Ammon's horn (tissue), 1 donor: ENCODE data around the gene ZNF576.
"Not testable (repeated sequence)": the region's sequence is repeated elsewhere in the genome, so short reads cannot be mapped to it uniquely, and the experiment has no call there.

Experiments used
- DNase-seq: peaks from one replicate; pipeline ENCODE4 v3.0.0-alpha.2; 2016; ENCODE audit warnings: low spot score

ZNF576 gene

DNA sequence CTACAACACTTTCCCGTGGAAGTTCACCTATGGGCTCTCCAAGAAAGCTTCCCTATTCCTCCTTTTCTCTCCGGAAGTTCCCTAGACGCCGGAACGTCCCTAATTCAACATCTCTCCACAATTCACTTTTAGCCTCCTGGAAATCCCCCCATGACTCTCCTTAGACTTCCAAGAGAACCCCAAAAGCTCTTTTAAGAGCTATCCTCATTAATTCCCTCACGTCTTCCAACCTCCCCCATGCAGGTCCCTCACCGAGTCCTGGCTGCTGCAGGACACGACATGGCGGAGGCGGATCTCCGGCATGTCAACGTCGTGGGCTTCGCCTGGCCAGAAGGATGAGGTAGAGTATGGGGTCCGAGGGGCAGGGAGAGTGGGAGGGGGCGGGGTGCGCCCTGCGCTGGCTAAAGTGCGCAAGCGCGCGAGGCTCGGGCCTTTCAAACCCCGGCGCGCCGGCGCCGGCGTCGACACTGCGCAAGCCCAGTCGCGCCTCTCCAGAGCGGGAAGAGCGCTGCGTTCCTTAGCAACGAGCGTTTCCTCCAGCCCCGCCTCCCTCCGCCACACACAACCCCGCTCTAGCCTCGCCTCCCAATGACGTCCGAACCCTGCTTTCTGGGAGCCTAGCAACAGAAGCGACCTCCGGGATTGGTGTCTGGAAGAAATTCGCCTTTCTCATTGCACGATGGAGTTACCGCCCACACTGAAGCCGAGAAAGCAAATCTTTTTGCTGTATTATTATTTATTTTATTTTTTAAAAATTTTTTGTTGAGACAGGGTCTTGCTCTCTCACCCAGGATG lies 21.0 kb upstream of the ZNF576 start, which contains the start of the genes PINLYP and XRCC1:
Gene PINLYP, plus strand, starts transcription at position 646 of the 795 bp plus-strand sequence. CDS start 1,391 bp downstream, outside the sequence.
Gene XRCC1, minus strand, starts transcription at position 372 of the 795 bp plus-strand sequence. Its CDS starts 69 bp downstream, at position 303.
- DNase-seq = peak; percentile 100

DNA sequence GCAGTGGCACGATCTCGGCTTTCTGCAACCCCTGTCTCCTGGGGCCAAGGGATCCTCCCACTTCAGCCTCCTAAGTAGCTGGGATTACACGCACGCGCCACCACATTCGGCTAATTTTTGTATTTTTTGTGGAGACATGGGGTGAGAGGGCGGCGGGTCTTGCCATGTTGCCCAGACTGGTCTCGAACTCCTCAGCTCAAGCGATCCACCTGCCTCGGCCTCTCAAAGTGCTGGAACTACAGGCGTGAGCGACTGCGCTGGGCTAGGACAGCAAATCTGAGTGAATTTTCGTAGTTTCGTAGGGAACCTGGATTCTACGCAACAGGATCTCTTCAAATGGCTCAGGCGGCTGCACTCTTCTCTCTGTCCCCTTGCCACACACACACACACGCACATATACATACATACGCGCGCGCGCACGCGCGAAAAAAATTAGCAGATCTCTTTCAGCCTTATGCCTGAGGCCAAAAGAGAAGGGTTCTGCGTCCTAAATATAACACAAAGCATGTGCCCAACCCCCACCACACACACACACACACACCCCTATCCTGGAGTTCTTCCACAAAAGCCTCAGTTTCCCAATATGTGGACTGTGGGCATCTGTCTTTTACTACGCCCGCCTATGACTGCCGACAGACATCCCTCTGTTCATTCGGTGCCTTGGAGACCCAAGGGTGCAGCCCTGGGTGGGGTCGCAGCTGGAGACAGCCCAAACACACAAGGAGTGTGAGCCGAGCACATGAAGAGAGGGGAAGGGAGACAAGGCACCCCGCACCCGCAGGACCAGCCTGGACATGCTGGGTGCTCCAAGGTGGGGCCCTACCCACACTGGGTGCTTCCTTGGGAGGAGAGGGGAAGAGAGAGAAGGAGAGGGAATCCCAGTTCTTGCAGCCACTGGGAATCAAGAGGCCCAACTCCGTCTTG lies 20.2 kb upstream of the ZNF576 start:
- no peak for DNase-seq

DNA sequence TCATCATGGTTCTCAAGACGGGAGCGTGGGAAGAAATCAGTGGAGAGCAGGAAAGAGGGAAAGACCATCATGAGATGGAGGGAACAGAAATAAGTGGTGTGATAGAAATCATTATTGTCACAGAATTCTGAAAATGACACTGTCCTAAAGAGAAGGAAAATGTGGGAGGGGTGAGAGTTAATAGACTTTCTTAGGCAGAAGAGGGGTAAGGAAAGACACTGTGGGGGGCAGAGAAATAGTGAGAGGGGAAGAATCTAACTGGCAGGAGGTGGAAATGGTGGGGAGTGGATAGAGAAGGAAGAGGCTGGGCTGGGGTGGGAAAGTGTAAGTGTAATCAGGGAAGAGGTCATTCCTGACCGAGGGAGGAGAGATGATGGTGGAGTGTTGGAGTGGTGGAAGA lies 17.6 kb upstream of the ZNF576 start:
- DNase-seq = no peak

DNA sequence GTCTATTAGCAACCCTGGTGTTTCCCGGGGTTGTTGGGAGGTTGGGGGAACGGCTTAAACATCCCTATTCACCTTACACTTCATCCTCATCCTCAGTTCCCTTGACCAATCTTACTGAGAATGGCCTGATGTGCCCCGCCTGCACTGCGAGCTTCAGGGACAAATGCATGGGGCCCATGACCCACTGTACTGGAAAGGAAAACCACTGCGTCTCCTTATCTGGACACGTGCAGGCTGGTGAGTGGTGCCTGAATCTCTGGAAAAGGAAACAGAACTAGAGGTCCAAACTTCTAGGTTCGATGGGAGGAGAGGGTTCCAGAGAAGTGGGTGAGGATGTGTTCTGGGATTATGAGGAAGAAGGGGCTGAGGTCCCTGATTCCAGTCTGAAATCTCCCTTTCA lies 14.9 kb upstream of the ZNF576 start:
- no peak for DNase-seq

DNA sequence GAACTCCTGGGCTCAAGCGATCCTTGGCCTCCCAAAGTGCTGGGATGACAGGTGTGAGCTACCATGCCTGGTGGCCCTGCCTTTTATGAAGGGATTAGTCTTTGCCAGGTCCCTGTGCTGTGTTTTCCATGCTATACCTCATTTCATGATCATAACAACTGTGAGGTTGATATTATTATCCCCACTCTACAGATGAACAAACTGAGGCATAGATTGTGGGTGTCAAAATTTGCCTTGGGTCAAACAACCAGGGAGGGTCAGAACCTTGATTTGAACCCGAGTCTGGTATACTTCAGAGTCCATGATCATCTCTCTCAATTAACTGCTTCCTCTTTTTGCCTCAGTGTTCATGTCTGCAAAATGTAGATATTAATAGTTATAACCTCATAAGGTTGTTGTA lies 13.9 kb upstream of the ZNF576 start:
- no peak for DNase-seq

DNA sequence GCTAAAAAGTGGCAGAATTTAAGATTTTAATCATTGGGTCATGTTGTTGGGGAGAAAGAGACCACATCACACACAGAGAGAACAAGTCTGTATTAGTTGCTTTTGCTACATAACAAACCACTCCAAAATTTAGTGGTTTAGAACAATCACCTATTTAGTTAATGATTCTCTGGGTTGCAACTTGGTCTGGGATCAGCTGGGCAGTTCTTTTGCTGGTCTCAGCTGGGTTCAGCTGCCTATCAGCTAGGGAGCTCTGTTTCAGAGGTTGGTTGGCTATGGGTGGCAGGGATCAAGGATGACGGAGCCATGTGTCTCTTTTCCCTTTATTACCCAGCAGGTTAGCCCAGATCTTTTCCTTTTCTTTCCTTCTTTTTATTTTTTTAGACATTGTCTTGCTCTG lies 11.9 kb upstream of the ZNF576 start:
- no peak for DNase-seq

DNA sequence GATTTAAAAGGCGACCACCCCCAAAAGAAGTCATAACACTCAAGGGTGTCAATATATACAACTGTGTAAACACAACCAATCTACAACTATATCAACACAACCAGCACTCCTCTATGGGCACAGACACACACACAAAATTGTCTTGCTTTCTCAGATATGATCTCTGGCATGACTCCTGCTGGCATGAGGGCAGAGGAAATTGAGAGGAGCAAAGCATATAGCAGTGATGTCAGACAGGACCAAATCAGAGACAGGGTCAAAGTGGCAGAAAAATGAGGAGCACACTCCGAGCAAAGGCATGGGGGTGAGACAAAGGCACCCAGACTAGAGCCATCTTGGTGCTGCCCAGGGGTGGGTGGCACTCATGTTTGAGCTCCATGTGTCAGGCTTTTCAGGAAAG lies 10.0 kb upstream of the ZNF576 start:
- no peak for DNase-seq

DNA sequence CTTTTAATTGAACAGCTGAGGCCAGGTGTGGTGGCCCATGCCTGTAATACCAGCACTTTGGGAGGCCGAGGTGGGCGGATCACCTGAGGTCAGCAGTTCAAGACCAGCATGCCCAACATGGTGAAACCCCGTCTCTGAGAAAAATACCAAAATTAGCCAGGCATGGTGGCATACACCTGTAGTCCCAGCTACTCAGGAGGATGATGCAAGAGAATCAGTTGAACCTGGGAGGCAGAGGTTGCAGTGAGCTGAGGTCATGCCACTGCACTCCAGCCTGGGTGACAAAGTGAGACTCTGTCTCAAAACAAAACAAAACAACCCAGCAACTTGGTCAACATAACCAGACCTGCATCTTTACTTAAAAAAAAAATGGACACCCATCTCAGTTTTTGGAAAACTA lies 9.4 kb upstream of the ZNF576 start:
- not testable (repeated sequence) for DNase-seq

DNA sequence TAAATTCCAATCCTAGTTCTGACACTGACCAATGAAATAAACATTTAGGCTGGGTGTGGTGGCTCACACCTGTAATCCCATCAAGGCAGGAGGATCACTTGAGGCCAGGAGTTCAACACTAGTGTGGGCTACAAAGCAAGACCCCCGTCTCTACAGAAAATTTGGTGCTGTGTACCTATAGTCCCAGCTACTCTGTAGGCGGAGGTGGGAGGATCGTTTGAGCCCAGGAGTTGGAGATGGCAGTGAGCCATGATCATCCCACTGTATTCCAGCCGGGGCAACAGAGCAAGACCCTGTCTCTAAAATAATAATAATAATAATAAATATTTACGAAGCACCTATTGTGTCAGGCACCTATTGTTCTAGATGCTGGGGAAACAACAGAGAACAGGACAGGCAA lies 7.1 kb upstream of the ZNF576 start:
- no peak for DNase-seq

DNA sequence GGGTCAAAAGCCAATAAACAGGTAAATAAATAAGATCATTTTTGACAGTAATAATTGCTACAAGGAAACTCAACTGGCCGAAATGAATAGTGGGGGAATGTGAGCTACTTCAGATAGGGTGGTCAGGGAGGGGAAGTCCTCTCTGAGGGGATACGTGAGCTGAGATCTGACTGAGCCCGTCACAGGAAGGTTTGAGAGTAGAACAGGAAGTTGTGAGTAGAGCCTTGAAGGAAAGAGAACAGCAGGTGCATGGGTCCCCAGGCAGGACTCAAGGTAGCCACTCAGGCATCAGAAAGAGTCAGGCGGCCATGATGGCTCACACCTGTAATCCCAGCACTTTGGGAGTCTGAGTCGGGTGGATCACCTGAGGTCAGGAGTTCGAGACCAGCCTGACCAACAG lies 6.7 kb upstream of the ZNF576 start:
- no peak for DNase-seq

DNA sequence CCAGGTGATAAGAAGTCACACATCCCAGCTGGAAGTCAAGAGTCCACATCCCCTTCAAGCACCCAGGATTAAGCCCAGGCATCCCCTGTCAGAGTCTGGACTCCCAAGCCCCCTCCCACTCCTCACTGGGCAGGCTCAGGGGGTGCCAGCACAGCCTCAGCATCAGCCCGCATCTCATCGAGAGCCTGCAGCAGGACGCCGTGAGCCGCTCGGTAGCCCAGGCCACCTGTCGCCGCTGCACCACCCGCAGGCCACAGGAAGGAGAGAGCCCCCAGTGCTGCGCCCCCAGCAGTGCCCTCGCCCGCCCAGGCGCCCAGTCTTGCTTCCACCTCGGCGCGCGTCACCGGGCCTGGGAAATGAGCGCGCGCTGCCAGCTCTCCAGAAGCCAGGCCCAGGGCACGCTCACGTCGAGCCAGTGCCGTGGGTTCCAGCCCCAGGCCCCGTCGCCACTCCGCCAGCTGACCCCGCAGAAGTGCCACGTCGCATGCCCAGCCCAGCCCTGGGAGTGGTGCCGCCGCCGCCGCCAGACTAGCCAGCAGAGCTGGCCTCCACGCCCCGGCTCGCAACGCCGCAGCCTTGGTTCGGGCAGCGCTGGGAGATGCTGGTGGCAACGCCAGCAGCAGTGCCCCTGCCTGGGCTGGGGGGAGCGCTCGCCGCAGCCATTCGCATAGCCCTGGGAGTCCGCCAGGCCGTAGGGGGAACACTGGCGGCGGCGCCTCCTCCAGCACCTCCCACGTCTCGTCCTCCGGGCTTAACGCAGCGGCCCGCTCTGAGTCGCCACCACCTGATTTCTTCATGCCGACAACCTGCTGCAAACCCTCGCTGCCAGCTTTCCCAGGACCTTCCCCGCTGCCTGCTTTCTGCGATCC lies 4.3 kb upstream of the ZNF576 start:
- no peak for DNase-seq

DNA sequence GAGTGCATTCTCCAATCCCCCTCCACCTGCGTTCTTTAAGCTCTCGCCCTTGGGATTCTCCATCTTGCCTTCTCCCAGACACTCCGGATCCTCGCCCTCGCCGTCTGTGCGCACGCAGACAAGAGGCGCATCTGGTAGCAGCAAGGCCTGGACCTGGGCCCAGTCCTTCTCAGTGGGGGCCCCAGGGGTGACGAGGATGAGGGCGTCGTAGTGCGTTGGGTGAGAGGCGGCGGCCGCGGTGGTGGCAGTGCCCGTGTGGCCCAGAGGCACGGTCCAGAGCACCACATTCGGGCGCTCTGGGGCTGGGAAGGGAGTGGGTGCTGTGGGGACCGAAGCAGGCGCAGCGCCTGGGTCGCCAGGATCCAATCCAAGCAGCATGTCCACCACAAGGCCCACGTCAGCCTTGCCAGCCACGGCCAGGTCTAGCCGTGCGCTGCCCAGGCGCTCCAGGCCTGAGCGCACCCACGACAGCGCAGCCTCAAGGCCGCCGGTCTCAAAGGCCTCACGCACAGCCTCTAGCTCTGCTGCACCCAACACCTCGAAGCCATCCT lies 3.5 kb upstream of the ZNF576 start:
- DNase-seq = no peak

DNA sequence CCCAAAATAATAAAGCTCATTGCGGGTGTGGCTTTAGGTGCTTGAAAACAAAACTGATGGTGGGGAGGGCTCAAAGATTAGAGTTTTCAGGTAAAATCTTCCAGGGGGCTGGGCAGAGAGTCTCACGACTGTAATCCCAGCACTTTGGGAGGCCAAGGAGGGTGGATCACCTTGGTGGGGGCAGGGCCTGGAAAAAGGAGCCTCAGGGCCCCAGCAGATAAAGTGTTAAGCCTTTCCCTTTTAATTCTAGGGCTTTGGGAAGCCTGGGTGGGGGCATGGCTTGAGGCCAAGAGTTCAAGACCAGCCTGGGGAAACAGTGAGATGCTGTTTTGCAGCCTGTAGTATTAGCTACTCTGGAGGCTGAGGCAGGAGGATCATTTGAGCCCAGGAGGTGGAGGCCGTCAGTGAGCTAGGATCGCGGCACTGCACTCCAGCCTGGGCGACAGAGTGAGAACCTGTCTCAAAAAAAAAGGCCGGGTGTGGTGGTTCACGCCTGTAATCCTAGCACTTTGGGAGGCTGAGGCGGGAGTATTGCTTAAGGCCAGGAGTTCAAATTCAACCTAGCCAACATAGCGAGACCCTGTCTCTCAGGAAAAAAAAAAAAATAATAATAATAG lies 2.2 kb upstream of the ZNF576 start:
- DNase-seq = no peak

DNA sequence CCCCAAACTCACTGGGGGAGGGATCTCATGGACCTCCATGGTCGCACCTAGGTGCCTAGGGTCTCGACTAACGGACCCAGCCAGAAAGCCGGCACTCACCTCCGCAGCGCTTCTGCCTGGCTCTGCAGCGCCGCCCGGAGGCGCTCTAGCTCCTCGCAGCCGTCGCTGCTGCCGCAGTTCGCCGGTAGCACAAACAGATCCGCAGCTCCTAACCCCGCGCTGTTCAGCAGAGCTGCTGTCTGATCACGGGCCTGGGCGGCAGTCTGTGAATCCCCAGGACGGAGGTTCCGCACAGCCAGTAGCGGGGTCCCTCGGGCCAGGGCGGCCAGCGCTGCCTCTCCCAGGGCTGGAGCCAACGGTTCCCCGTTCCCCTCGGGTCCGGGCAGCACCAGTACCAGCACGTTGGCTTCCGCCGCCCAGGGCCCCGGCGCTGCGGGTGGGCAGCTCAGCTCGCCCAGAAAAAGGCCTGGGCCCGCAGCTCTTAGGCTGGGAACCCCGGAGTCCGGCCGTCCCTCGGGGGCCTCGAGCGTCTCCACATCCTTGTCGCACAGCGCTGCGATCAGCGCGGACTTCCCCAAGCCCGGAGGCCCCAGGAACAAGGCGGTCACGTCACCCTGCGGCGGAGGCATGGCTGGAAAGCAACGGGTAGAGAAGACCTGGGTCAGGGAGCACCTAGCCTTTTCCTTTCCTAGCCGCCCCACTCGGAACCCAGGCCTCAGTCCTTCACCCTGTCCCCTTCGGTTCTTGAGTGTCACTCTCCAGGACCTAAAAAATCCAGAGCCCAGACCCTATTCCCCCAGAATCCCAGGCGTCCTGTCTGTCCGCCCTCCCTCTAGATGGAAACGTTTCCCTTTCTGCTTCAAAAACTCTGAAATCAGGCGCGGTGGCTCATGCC lies 1.4 kb upstream of the ZNF576 start:
- peak; percentile 55 for DNase-seq

DNA sequence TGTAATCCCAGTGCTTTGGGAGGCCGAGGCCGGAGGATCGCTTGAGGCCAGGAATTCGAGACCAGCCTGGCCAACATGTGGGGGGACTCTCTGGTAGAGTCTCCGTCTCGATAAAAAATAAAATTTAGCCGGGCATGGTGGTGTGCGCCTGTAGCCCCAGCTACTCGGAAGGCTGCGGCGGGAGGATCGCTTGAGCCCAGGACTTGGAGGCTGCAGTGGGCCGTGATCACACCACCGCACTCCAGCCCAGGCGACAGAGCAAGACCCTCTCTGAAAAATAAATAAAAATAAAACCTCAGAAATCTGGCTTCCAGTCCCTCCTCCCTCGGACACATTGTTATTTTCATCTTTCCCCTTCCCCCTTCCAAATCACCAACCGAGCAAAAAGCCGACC lies 793 bp upstream of the ZNF576 start:
- no peak for DNase-seq

DNA sequence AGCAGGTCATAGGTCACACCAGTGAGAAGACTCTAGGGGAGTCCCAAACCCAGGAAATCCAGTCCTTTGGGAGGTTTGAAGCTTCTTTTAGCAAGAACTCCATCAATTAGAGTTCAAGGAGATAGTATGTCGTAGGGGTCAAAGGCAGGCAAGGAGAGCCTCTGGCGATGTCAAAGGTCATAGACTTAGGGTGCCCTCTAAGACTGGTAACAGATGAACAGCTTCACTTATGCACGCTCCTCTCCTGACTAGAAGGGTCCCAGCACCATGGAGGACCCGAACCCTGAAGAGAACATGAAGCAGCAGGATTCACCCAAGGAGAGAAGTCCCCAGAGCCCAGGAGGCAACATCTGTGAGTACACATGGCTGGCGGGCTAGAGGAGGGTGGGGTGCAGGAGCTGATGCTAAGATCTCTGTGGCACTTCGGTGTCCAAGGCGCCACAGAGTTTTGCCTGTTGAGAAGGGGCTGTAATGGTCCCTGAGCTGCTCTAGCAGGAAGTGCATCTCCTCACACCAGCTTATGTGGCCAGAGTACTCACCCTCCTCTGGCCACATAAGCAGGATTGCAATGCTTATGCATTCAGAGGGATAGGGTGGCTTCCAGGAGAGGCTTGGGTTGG lies 557 bp downstream of the ZNF576 start:
- DNase-seq = no peak

DNA sequence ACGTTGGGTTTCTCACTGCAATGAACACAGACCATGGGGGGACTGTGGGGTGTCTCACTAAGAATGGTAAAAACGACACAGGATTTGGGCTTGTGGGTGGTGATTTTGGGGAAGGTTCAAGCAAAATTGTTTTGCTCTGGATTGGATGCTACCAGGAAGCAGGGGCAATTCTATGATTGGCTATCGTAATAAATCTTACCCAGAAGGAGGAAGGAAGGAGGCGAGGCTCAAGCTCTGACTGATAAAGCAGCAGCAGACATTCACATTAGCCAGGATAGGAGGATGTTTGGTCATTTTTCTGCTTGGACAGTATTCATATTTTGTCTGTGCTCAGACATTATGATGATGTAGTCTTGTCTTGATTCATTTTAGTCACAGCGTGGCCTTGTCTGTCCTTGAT lies 1.5 kb downstream of the ZNF576 start:
- DNase-seq = no peak

DNA sequence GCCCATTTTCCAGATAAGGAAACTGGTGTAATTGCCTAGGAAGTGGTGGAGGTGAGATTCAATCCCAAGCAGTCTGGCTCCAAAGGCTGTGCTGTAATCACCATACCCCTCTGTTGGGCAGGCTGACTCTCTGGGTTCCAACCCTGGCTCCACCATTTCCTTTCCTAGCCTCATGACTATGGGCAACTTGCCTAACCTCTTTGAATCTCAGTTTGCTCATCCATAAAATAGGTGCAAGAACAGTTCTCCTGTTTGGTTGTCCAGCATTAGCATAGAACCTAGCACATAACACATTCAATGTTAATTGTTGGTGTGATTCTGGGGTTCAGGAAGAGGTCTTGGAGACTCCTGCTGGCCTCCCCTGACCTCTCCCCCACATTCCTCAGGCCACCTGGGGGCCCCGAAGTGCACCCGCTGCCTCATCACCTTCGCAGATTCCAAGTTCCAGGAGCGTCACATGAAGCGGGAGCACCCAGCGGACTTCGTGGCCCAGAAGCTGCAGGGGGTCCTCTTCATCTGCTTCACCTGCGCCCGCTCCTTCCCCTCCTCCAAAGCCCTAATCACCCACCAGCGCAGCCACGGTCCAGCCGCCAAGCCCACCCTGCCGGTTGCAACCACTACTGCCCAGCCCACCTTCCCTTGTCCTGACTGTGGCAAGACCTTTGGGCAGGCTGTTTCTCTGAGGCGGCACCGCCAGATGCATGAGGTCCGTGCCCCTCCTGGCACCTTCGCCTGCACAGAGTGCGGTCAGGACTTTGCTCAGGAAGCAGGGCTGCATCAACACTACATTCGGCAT lies 2.2 kb downstream of the ZNF576 start:
- DNase-seq = no peak
